ENCODE results near the gene C3orf52. TPM values are rescaled to one million over a fixed set of nuclear protein-coding genes. Genes with fewer than 3 reads are reported as not detected.
A peak's percentile ranks its signal among the peaks of the same experiment; 100 is the strongest.
"Not testable (repeated sequence)": the region's sequence is repeated elsewhere in the genome, so short reads cannot be mapped to it uniquely, and the experiment has no call there.

The C3orf52 gene
- 4.8 and 9.1 TPM in 2 replicates for total RNA-seq

GRCh38 chr3:112086076-112086854 is at the start of gene C3orf52:
Gene C3orf52, plus strand, starts transcription at chr3:112086389. Its CDS starts 19 bp downstream, at chr3:112086408.
- peak; percentile 78 to 88 for DNase-seq (ENCODE audit: low read depth in 2 of 2)

- DNase-seq (ENCODE audit: low read depth in 2 of 2), result not testable (repeated sequence)
Measured at GRCh38 chr3:112037194-112037593, 49.0 kb upstream of the C3orf52 start.

- no peak for DNase-seq (ENCODE audit: low read depth in 2 of 2)
Measured at GRCh38 chr3:112038863-112039262, 47.3 kb upstream of the C3orf52 start.

GRCh38 chr3:112041321-112041720 is 44.9 kb upstream of the C3orf52 start:
- no peak for DNase-seq (ENCODE audit: low read depth in 2 of 2)

- DNase-seq (ENCODE audit: low read depth in 2 of 2), result peak; percentile 16 to 86
Measured at GRCh38 chr3:112042842-112043280, 43.3 kb upstream of the C3orf52 start.

GRCh38 chr3:112043621-112044201 is 42.5 kb upstream of the C3orf52 start:
- peak; percentile 80 for DNase-seq (ENCODE audit: low read depth in 2 of 2)

- no peak for DNase-seq (ENCODE audit: low read depth in 2 of 2)
Measured at GRCh38 chr3:112046599-112046998, 39.6 kb upstream of the C3orf52 start.

- no peak for DNase-seq (ENCODE audit: low read depth in 2 of 2)
Measured at GRCh38 chr3:112047264-112047663, 38.9 kb upstream of the C3orf52 start.

- no peak for DNase-seq (ENCODE audit: low read depth in 2 of 2)
Measured at GRCh38 chr3:112048911-112049310, 37.3 kb upstream of the C3orf52 start.

GRCh38 chr3:112053229-112053628 is 33.0 kb upstream of the C3orf52 start:
- no peak for DNase-seq (ENCODE audit: low read depth in 2 of 2)

GRCh38 chr3:112056451-112056929 is 29.7 kb upstream of the C3orf52 start:
- peak in 1 of 2 donors; percentile 22 for DNase-seq (ENCODE audit: low read depth in 2 of 2)

- DNase-seq (ENCODE audit: low read depth in 2 of 2), result no peak
Measured at GRCh38 chr3:112059497-112059896, 26.7 kb upstream of the C3orf52 start.

- DNase-seq (ENCODE audit: low read depth in 2 of 2), result no peak
Measured at GRCh38 chr3:112061152-112061551, 25.0 kb upstream of the C3orf52 start.

GRCh38 chr3:112072387-112073060 is 13.7 kb upstream of the C3orf52 start:
- DNase-seq (ENCODE audit: low read depth in 2 of 2), result not testable (repeated sequence)

GRCh38 chr3:112074006-112074405 is 12.2 kb upstream of the C3orf52 start:
- no peak for DNase-seq (ENCODE audit: low read depth in 2 of 2)

- DNase-seq (ENCODE audit: low read depth in 2 of 2), result peak; percentile 36 to 85
Measured at GRCh38 chr3:112074616-112075497, 11.3 kb upstream of the C3orf52 start.

GRCh38 chr3:112078125-112079083 is 7.8 kb upstream of the C3orf52 start:
- DNase-seq (ENCODE audit: low read depth in 2 of 2), result no peak

- no peak for DNase-seq (ENCODE audit: low read depth in 2 of 2)
Measured at GRCh38 chr3:112083239-112083638, 3.0 kb upstream of the C3orf52 start.

GRCh38 chr3:112084980-112085705 is 1.0 kb upstream of the C3orf52 start:
- DNase-seq (ENCODE audit: low read depth in 2 of 2), result no peak

Data from lung microvascular endothelial cell (primary cell).